K562 (cell line): ENCODE data around the gene LIMS2. TPM values are rescaled to one million over a fixed set of nuclear protein-coding genes. Genes with fewer than 3 reads are reported as not detected.

Experiments
- CLOCK ChIP-seq: fragments of 250-450 bp; sonication (Bioruptor Pico); IDR thresholded peaks from 2 replicates; pipeline ENCODE4 v1.4.0; 2020; ENCODE audit warnings: mild to moderate bottlenecking, moderate library complexity, borderline replicate concordance
- ELK3 ChIP-seq: fragments of 450-650 bp; formaldehyde crosslinking; IDR thresholded peaks from 2 replicates; pipeline ENCODE4 v1.4.0; 2020; ENCODE audit warnings: mild to moderate bottlenecking
- FOXJ3 ChIP-seq: sonication (generic); formaldehyde crosslinking; IDR thresholded peaks from 2 replicates; pipeline ENCODE4 v1.4.0; 2020; ENCODE audit warnings: mild to moderate bottlenecking, missing genetic modification reagents
- SREBF1 ChIP-seq: fragments of 150-350 bp; IDR thresholded peaks from 2 replicates; pipeline ENCODE4 v1.6.1; 2014; ENCODE audit warnings: antibody characterized with exemption, low read depth, low read length, borderline replicate concordance
- polyA plus RNA-seq, 8 experiments: library from polyadenylated mRNA; depleted of rRNA in 4 of 8; stranded (reverse) in 5 of 8; unstranded in 3 of 8; fragments of >200 nt; fragmentation: Nextera tagmentation in 2 of 8; fragmentation: Illumina TruSeq in 1 of 8; extraction: Ambion mirVana in 2 of 8; extraction: Trizol in 1 of 8; gene quantifications; 2 replicates each; pipeline versions ENCODE4 v1.2.1 to v1.2.3, GENCODE V29; 2011 to 2014; ENCODE audit warnings: inconsistent platforms in 1 of 8, missing spikeins in 1 of 8
- total RNA-seq, 7 experiments: library from RNA; depleted of rRNA in 6 of 7; stranded (reverse); fragments of >200 nt in 6 of 7; fragmentation: Illumina TruSeq in 2 of 7; extraction: Trizol in 2 of 7; gene quantifications; 2 replicates each; pipeline versions ENCODE4 v1.2.1 to v1.2.3, GENCODE V29; 2011 to 2021; ENCODE audit warnings: low replicate concordance in 1 of 7
- TF ChIP-seq, protein P1 (sequence below): fragments of 250-450 bp; sonication (Bioruptor Pico); IDR thresholded peaks from 2 replicates; pipeline ENCODE4 v1.8.0; 2022; ENCODE audit warnings: inconsistent platforms, mild to moderate bottlenecking, moderate library complexity, borderline replicate concordance
- TF ChIP-seq, protein P2 (sequence below): fragments of 250-450 bp; sonication (Bioruptor Pico); IDR thresholded peaks from 2 replicates; pipeline ENCODE4 v1.5.0; 2020; ENCODE audit warnings: mild to moderate bottlenecking, borderline replicate concordance

Gene LIMS2
- total and polyA plus RNA-seq, 9 of the 15 experiments (the other 6 are each of a cell fraction or from before 2014, with no cell fraction given), result 0.04 to 0.22 TPM; not detected in 7

DNA sequence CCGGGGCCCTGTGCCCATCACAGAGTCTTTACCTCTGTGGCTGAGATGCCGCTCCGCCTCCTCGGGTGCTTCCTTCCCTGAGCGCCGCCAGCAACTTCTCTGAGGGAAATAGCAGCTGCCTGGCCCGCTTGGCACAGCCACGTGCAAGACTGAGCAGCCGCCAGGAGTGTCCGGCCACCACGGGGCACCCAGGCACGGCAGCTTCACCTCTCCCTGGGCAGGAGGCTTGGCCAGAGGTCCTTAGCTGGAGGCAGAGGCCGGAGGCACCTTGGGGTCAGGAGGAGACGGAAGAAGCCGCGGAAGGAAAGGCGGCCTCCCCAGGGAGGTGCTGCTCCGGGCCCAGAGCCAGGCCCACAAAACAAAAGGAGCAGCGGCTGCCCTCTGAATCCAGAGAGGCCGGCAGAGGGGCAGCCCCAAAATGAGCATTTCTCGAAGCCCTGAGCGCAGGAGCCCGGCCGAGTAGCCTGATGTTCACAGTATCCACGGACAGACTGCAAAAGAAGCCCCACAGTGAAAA is 6.0 kb upstream of the LIMS2 start (continued):
- TF ChIP-seq, protein P1, sequence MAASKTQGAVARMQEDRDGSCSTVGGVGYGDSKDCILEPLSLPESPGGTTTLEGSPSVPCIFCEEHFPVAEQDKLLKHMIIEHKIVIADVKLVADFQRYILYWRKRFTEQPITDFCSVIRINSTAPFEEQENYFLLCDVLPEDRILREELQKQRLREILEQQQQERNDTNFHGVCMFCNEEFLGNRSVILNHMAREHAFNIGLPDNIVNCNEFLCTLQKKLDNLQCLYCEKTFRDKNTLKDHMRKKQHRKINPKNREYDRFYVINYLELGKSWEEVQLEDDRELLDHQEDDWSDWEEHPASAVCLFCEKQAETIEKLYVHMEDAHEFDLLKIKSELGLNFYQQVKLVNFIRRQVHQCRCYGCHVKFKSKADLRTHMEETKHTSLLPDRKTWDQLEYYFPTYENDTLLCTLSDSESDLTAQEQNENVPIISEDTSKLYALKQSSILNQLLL (CRISPR knock-in tag), result no peak
- TF ChIP-seq CLOCK (CRISPR knock-in tag) (no peak), FOXJ3 (CRISPR knock-in tag) (no peak), ELK3 (CRISPR knock-in tag) (no peak), SREBF1 (no peak)
- TF ChIP-seq, protein P2, sequence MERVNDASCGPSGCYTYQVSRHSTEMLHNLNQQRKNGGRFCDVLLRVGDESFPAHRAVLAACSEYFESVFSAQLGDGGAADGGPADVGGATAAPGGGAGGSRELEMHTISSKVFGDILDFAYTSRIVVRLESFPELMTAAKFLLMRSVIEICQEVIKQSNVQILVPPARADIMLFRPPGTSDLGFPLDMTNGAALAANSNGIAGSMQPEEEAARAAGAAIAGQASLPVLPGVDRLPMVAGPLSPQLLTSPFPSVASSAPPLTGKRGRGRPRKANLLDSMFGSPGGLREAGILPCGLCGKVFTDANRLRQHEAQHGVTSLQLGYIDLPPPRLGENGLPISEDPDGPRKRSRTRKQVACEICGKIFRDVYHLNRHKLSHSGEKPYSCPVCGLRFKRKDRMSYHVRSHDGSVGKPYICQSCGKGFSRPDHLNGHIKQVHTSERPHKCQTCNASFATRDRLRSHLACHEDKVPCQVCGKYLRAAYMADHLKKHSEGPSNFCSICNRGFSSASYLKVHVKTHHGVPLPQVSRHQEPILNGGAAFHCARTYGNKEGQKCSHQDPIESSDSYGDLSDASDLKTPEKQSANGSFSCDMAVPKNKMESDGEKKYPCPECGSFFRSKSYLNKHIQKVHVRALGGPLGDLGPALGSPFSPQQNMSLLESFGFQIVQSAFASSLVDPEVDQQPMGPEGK (CRISPR knock-in tag), result no peak
